ENCODE measurements around the gene TNNC1. TPM values are rescaled to one million over a fixed set of nuclear protein-coding genes. Genes with fewer than 3 reads are reported as not detected.

Gene TNNC1
- total and polyA plus RNA-seq, 2 donors (not counting 3 experiments of a cell fraction or from before 2014, with no cell fraction given), result 0.12 TPM; not detected in 1

DNA sequence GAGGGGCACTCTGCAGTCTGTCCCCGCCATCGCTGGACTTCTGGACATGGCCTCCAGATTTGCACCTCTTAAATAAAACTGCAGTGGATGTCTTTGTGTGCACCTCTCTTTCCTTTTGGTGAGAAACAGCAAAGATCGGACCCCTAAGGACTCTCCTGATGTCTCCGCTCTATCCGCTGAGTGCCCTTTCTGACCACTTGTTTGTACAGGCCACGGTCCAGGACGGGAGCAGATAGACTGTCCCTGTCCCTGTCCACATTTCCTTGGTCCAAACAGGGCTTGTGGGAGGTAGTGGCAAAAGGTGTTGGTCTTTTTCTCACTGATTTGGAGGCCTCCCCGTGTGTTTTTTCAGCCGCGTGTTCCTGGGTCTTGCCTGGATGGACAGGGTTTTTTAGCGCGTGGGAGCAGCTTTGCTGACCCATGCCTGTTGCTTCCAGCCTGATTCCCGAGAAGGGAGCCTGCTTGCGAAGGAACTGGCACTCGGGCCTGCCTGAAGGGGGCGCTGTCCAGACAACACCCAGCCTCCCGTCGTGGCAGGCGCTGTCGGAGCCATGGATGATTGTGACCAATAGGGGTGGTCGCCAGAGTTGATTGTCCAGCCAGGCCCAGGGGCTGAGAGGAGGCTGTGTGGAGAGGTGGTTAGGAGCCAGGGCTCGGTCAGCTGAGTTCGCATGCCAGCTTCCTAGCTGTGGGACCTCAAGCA lies 28.1 kb upstream of the TNNC1 start:
- Histone ChIP-seq H4K20me1 (replicated peaks; ENCODE audit: control insufficient read depth, extremely low read depth, insufficient read depth, low read length) (no peaks in the 10 kb centered on the region), H3K27ac (ENCODE audit: insufficient read depth, low read depth, low read length) (no peak overlapping the region), H3K36me3 (ENCODE audit: control insufficient read depth in 2 of 2, extremely low read depth in 1 of 2, insufficient read depth in 2 of 2, low read length in 2 of 2) (peaks cover 14 to 81% of the 10 kb centered on the region in 2 experiments), H3K79me2 (ENCODE audit: control insufficient read depth, insufficient read depth, low read length) (no peaks in the 10 kb centered on the region), H3K4me3 (replicated peaks in 1 of 3; ENCODE audit: insufficient read depth in 1 of 3, low read depth in 1 of 3, low read length in 3 of 3) (no peak overlapping the region), H3K9ac (replicated peaks; ENCODE audit: extremely low read depth, insufficient read depth, low read length) (no peak overlapping the region), H3K9me3 (replicated peaks; ENCODE audit: control insufficient read depth, insufficient read depth, low read length) (no peaks in the 10 kb centered on the region), H3K4me1 (ENCODE audit: control insufficient read depth, extremely low read depth, insufficient read depth, low read length) (no peaks in the 10 kb centered on the region), H3K4me2 (ENCODE audit: insufficient read depth, low read length) (no peak overlapping the region), H3K9me1 (replicated peaks; ENCODE audit: control insufficient read depth, extremely low read depth, insufficient read depth, low read length) (no peaks in the 10 kb centered on the region), H3K27me3 (ENCODE audit: control insufficient read depth in 2 of 2, insufficient read depth in 2 of 2, low read length in 2 of 2) (no peaks in the 10 kb centered on the region), H2AFZ (ENCODE audit: low read depth, low read length) (no peak overlapping the region)
- TF ChIP-seq EZH2 (IDR thresholded peaks at IDR 0.05; ENCODE audit: borderline replicate concordance, low read depth, low read length, severe bottlenecking) (no peak), JUN (IDR thresholded peaks at IDR 0.05; ENCODE audit: borderline replicate concordance, insufficient read depth, insufficient read length, low read depth) (no peak)
- TF ChIP-seq, protein P1, sequence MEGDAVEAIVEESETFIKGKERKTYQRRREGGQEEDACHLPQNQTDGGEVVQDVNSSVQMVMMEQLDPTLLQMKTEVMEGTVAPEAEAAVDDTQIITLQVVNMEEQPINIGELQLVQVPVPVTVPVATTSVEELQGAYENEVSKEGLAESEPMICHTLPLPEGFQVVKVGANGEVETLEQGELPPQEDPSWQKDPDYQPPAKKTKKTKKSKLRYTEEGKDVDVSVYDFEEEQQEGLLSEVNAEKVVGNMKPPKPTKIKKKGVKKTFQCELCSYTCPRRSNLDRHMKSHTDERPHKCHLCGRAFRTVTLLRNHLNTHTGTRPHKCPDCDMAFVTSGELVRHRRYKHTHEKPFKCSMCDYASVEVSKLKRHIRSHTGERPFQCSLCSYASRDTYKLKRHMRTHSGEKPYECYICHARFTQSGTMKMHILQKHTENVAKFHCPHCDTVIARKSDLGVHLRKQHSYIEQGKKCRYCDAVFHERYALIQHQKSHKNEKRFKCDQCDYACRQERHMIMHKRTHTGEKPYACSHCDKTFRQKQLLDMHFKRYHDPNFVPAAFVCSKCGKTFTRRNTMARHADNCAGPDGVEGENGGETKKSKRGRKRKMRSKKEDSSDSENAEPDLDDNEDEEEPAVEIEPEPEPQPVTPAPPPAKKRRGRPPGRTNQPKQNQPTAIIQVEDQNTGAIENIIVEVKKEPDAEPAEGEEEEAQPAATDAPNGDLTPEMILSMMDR (IDR thresholded peaks at IDR 0.05; ENCODE audit: extremely low read depth in 1 of 2, insufficient read depth in 1 of 2, low read depth in 1 of 2, low read length in 2 of 2), result peak; percentile 66 to 71
- POLR2A ChIA-PET, result no interaction called here
- DNase-seq (ENCODE audit: low read depth, low spot score), result peak; percentile 29
- no TSS peak for BruUV-seq (replicated peaks)
- FAIRE-seq, result peak; percentile 18
- dilution Hi-C loops (cut with MboI; ENCODE audit: extremely low pct_ligation_motif_present, low sequenced_read_pairs), result no loop called here
- intact Hi-C loops (cut with micrococcal nuclease), result no loop called here
- CTCF ChIA-PET, result interaction anchor here (0.5 to 2.0 kb wide), 8 partner anchors 9 to 61 kb away, joined by 3 to 13 read pairs (median 4); partner anchors contain the start of gene STAB1

All from endothelial cell of umbilical vein (primary cell).